Esophagus (tissue), 2 donors: Measurements from ENCODE around the gene CBLC. TPM values are rescaled to one million over a fixed set of nuclear protein-coding genes. Genes with fewer than 3 reads are reported as not detected.
"Not testable (repeated sequence)": the region's sequence is repeated elsewhere in the genome, so short reads cannot be mapped to it uniquely, and the experiment has no call there.

Experiments used
- H3K27ac ChIP-seq, 2 donors: one replicate each; pipeline ENCODE4 v1.5.1; 2013; ENCODE audit warnings: low read depth in 2 of 2, mild to moderate bottlenecking in 2 of 2, inconsistent platforms in 1 of 2, low read length in 1 of 2, moderate library complexity in 1 of 2
- H3K27me3 ChIP-seq, 2 donors: one replicate each; pipeline ENCODE4 v1.6.1; 2013; ENCODE audit warnings: low read length in 2 of 2, control low read depth in 1 of 2, mild to moderate bottlenecking in 1 of 2; ENCODE audit not compliant: insufficient read depth in 2 of 2, control insufficient read depth in 1 of 2
- H3K36me3 ChIP-seq, 2 donors: one replicate each; pipeline ENCODE4 v1.6.1; 2013; ENCODE audit warnings: low read length in 1 of 2; ENCODE audit not compliant: control insufficient read depth in 2 of 2, insufficient read depth in 2 of 2
- H3K4me1 ChIP-seq, 2 donors: one replicate each; pipeline ENCODE4 v1.6.1; 2013; ENCODE audit warnings: low read length in 1 of 2; ENCODE audit not compliant: control insufficient read depth in 2 of 2, insufficient read depth in 2 of 2
- H3K4me3 ChIP-seq, 2 donors: one replicate each; pipeline ENCODE4 v1.5.1; 2013; ENCODE audit warnings: low read length in 2 of 2, mild to moderate bottlenecking in 2 of 2, low read depth in 1 of 2, moderate library complexity in 1 of 2
- H3K9me3 ChIP-seq, 2 donors: one replicate each; pipeline ENCODE4 v1.6.1; 2013; ENCODE audit warnings: mild to moderate bottlenecking in 2 of 2, low read depth in 1 of 2, low read length in 1 of 2, moderate library complexity in 1 of 2; ENCODE audit not compliant: control insufficient read depth in 2 of 2, insufficient read depth in 1 of 2
- WGBS, 2 donors: extraction: QIAGEN DNeasy Blood & Tissue Kit; methylation state at CpG; one replicate each; pipeline ENCODE4 v1.1.7; 2013; 5-methylcytosine and 5-hydroxymethylcytosine counted together
- polyA plus RNA-seq, 2 donors: library from polyadenylated mRNA; stranded (reverse); fragments of 200-250 nt; gene quantifications; one replicate each; pipeline ENCODE4 v1.2.3, GENCODE V29; 2013
- donor health status: healthy with polysubstance abuse.
- donor health status: Bipolar disorder and iron deficiency.

CBLC gene
- polyA plus RNA-seq, 2 donors, result 35.0 to 39.4 TPM

DNA sequence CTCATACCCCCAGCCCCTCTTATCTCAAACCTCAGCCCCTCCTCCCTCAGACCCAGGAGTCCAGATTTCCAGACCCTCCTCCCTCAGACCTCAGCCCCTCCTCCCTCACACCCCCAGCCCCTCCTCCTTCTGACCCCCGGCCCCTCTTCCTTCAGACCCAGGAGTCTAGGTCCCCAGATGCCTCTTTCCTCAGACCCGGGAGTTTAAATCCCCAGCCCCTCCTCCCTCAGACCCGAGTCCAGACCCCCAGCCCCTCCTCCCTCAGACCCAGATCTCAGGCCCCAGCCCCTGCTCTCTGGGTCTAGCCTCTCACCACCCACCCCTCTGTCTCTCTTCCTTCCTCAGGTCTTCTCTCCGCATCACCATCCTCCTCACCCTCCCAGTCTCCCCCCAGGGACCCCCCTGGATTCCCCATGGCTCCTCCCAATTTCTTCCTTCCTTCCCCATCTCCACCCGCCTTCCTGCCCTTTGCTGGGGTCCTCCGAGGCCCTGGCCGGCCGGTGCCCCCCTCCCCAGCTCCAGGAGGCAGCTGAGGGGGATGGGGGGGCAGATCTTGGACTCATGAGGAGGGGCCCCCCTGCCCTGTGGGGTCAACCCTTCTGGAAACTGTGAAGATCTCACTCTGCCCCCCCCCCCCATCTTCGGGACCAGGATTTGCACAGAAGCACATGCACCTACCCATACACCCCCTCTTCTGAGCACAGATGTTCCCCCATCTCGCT is 18.4 kb upstream of the CBLC start:
- Histone ChIP-seq H3K9me3 (no peaks in the 10 kb centered on the region), H3K36me3 (peaks cover 0 to 37% of the 10 kb centered on the region in 2 donors), H3K4me1 (peaks cover 4 to 19% of the 10 kb centered on the region in 2 donors), H3K4me3 (no peak overlapping the region), H3K27me3 (no peaks in the 10 kb centered on the region), H3K27ac (no peak overlapping the region)
- 77 to 86% methylated on average over 10 of the region's 10 CpGs for WGBS, 2 donors

DNA sequence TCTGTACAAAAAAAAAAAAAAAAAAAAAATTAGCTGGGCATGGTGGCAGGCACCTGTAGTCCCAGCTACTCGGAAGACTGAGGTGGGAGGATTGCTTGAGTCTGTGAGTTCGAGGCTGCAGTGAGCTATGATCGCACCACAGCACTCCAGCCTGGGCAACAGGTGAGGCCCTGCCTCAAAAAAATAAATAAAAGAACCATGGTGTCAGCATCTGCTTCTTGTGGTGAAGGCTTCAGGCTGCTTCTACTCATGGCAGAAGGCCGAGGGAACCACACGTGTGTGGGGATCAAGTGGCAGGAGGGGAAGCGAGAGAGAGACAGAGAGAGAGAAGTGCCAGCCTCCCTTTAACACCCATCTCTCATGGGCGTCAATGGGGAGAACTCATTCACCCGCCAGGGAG is 15.7 kb upstream of the CBLC start:
- Histone ChIP-seq H3K27ac (no peak overlapping the region), H3K36me3 (peaks cover 0 to 24% of the 10 kb centered on the region in 2 donors), H3K4me1 (peaks cover 0 to 9% of the 10 kb centered on the region in 2 donors), H3K9me3 (no peaks in the 10 kb centered on the region), H3K4me3 (no peak overlapping the region), H3K27me3 (no peaks in the 10 kb centered on the region)
- 81 to 84% methylated on average over 8 of the region's 8 CpGs for WGBS, 2 donors

DNA sequence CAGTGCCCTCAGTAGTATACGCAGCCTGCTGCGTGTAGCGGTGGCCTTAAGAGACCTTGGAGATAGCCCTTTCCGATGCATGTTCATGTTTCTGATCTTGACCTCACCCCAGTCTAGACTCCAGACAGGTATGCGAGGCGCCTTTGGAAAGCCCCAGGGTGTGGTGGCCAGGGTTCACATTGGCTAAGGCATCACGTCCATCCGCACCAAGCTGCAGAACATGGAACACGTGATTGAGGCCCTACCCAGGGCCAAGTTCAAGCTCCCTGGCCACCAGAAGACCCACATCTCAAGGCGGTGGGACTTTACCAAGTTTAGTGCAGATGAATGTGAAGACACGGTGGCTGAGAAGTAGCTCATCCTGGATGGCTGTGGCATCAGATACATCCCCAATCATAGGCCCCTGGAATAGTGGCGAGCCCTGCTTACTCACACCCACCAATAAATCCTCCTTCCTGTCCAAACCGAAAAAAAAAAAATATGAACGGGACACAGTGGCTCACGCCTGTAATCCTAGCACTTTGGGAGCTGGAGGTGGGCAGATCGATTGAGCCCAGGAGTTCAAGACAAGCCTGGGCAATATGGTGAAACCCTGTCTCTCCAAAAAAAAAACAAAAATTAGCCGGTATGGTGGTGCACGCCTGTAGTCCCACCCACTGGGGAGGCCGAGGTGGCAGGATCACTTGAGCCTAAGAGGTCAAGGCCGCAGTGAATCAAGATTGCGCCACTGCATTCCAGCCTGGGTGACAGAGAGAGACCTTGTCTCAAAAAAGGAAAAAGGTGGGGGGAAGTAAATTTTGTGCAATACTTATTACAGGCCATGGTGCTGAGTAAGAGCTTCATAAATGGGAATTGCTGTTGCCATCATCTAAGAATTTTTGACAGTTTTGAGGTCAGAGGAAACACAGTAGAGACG is 12.4 kb upstream of the CBLC start:
- Histone ChIP-seq H3K4me3 (no peak overlapping the region), H3K4me1 (no peaks in the 10 kb centered on the region), H3K36me3 (no peaks in the 10 kb centered on the region), H3K27me3 (no peaks in the 10 kb centered on the region), H3K9me3 (no peaks in the 10 kb centered on the region), H3K27ac (no peak overlapping the region)
- WGBS, 2 donors, result 70 to 75% methylated on average over 22 of the region's 22 CpGs

DNA sequence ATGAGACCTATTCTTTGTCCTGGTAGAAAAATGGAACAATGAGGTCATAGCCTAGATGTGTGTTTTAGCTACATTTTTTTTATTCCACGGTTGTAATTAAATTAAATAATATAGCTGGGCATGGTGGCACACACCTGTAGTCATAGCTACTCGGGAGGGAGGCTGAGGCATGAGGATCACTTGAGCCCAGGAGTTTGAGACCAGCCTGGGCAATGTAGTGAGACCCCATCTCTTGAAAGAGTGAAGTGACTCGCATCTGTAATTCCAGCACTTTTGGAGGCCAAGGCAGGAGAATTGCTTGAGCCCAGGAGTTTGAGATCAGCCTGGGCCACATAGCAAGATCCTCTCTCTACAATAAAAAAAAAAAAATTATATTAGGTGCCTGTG is 11.7 kb upstream of the CBLC start:
- Histone ChIP-seq H3K4me3 (no peak overlapping the region), H3K27ac (no peak overlapping the region), H3K27me3 (no peaks in the 10 kb centered on the region), H3K36me3 (no peaks in the 10 kb centered on the region), H3K4me1 (no peaks in the 10 kb centered on the region), H3K9me3 (no peaks in the 10 kb centered on the region)
- 87% methylated on average over 3 of the region's 3 CpGs for WGBS, 2 donors

DNA sequence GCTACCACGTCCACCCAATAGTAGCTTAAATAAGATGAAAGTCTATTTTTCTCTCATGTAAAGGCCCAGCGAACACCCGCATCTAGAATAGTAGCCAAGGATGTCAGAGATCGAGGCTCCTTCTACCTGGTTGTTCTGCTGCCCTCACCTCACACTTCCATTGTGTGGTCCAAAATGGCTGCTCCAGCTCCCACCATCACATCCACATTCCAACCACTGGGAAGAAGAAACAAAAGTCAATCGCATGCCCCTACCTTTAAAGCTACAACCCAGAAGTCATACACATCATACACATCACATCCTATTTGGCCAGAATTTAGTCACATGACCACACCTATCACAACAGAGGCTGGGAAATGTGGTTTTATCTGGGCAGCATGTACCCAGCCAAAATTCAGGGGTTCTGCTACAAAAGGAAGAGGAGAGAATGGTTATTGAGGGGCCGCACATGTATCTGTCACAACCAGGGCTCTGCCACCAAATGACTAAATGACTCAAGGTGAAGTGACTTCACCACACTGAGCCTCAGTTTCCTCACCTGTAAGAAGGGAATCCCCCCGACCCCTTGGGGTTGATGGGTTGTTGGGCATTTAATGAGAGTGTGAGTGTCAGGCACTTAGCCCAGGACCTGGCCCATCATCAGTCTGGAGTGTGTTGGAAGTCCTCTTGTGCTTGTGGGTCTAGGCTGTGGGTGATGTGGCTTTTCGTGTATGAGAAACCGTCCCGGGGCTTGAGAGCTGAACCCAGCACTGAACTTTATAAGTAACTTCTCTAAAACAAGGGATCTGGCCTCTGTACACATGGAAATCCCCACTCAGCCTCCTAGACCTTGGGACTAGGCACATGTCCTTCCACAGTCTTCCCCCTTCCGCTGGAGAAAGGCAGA is 10.2 kb upstream of the CBLC start:
- H3K27me3 ChIP-seq, result no peaks in the 10 kb centered on the region
- WGBS, 2 donors, result 73% methylated on average over 11 of the region's 11 CpGs
- H3K9me3 ChIP-seq, result no peaks in the 10 kb centered on the region
- no peaks in the 10 kb centered on the region for H3K4me1 ChIP-seq
- no peak overlapping the region for H3K4me3 ChIP-seq
- no peaks in the 10 kb centered on the region for H3K36me3 ChIP-seq
- peak overlapping the region in 1 of 2 donors; percentile 14 for H3K27ac ChIP-seq

DNA sequence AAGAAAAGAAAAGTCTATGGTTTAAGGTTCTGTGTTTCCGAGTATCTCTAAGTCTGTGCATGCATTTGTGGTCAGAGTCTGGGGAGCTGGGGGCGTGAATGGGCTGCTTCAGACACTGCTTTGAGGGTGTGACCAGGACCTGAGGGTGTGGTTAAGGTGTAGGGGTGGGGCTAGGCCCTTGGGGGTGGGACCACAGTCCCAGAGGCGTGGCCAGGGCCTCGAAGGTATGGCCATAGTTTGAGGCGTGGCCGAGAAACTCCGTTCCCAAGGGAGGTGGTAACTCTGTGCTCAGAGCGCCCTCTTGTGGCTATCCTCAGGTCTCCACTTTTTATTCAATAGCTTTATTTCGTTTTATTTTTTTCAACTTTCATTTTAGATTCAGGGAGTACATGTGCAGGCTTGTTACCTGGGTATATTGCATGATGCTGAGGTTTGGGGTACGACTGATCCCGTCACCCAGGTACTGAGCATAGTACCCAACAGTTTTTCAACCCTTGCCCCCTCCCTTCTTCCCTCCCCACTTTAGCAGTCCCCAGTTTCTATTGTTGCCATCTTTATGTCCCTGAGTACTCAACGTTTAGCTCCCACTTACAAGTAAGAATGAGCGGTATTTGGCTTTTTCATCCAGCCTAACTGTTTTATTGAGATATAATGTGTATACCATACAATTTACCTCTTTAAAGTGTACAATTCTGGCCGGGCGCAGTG is 7.0 kb upstream of the CBLC start:
- Histone ChIP-seq H3K36me3 (no peaks in the 10 kb centered on the region), H3K27me3 (no peaks in the 10 kb centered on the region), H3K27ac (peak overlapping the region in 1 of 2 donors; percentile 33), H3K4me3 (no peak overlapping the region), H3K9me3 (no peaks in the 10 kb centered on the region), H3K4me1 (peaks cover 0 to 2% of the 10 kb centered on the region in 2 donors)
- WGBS, 2 donors, result 15 to 16% methylated on average over 15 of the region's 15 CpGs

DNA sequence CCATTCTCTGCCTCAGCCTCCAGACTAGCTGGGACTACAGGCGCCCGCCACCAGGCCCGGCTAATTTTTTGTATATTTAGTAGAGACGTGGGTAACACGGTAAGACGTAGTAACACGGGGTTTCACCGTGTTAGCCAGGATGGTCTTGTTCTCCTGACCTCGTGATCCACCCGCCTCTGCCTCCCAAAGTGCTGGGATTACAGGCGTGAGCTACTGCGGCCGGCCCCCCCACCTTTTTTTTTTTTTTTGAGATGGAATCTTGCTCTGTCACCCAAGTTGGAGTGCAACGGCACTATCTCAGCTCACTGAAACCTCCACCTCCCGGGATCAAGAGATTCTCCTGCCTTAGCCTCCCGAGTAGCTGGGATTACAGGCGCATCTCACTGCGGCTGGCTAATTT is 5.5 kb upstream of the CBLC start:
- H3K9me3 ChIP-seq, H3K4me3 ChIP-seq, H3K36me3 ChIP-seq, H3K27ac ChIP-seq, H3K4me1 ChIP-seq, H3K27me3 ChIP-seq: not testable (repeated sequence)
- 83 to 85% methylated on average over 16 to 18 of the region's 18 CpGs for WGBS, 2 donors

DNA sequence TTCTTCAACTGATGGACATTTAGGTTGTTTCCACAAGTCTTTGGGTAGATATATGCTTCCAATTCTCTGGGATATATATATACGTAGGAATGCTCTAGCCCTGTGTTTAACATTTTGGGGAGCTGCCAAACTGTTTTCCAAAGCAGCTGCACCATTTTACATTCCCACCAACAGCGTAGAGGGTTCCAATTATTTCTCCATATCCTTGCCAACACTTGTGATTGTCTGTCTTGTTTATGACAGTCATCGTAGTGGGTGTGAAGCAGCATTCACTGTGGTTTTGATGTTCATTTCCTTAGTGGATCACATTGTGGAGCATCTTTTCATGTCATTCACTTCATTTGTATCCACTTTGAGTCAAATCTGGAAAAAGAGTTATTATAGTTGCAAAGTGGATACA is 4.7 kb upstream of the CBLC start:
- Histone ChIP-seq H3K36me3 (no peaks in the 10 kb centered on the region), H3K27ac (no peak overlapping the region), H3K27me3 (no peaks in the 10 kb centered on the region), H3K4me1 (peaks cover 0 to 2% of the 10 kb centered on the region in 2 donors), H3K9me3 (no peaks in the 10 kb centered on the region), H3K4me3 (no peak overlapping the region)
- 42 to 55% methylated on average over 3 of the region's 3 CpGs for WGBS, 2 donors
